Measurements from ENCODE around the gene SYNM.

SYNM gene

GRCh38 chr15:99163271-99164062 lies 58.6 kb downstream of the SYNM start:
- ChIA-PET POLR2A (ENCODE audit: low non-redundant PET) (no interaction called here), CTCF (interaction anchor here (0.6 kb wide), 1 partner anchor 69 kb away, joined by 3 read pairs; no protein-coding TSS in a partner anchor)

GRCh38 chr15:99164119-99164518 lies 59.2 kb downstream of the SYNM start:
- no peak for DNase-seq (ENCODE audit: low spot score)
- no peak for TF ChIP-seq CTCF (conservative IDR thresholded peaks at IDR 0.05; ENCODE audit: low read depth)
- ChIA-PET CTCF (no interaction called here), POLR2A (ENCODE audit: low non-redundant PET) (no interaction called here)
- no peak overlapping the region for H3K27ac ChIP-seq

More at GRCh38 chr15:99163271-99164062, 58.6 kb downstream of the SYNM start:
- DNase-seq (ENCODE audit: low spot score): no peak
- H3K27ac ChIP-seq: no peak overlapping the region
- TF ChIP-seq CTCF (conservative IDR thresholded peaks at IDR 0.05; ENCODE audit: low read depth): no peak

GRCh38 chr15:99165020-99165790 lies 60.3 kb downstream of the SYNM start:
- no peak for TF ChIP-seq CTCF (conservative IDR thresholded peaks at IDR 0.05; ENCODE audit: low read depth)
- CTCF ChIA-PET: interaction anchor here (0.8 kb wide), 1 partner anchor 65 kb away, joined by 3 read pairs; no protein-coding TSS in a partner anchor
- no peak for DNase-seq (ENCODE audit: low spot score)
- H3K27ac ChIP-seq: no peak overlapping the region
- POLR2A ChIA-PET (ENCODE audit: low non-redundant PET): no interaction called here

GRCh38 chr15:99165956-99166689 lies 61.2 kb downstream of the SYNM start:
- TF ChIP-seq CTCF (conservative IDR thresholded peaks at IDR 0.05; ENCODE audit: low read depth): no peak
- ChIA-PET CTCF (interaction anchor here (0.5 kb wide), 1 partner anchor 1320 kb away, joined by 3 read pairs; no protein-coding TSS in a partner anchor), POLR2A (ENCODE audit: low non-redundant PET) (no interaction called here)
- DNase-seq (ENCODE audit: low spot score): no peak
- H3K27ac ChIP-seq: no peak overlapping the region

GRCh38 chr15:99167201-99167600 lies 62.3 kb downstream of the SYNM start:
- H3K27ac ChIP-seq: no peak overlapping the region
- POLR2A ChIA-PET (ENCODE audit: low non-redundant PET): no interaction called here
- DNase-seq (ENCODE audit: low spot score): no peak
- TF ChIP-seq CTCF (conservative IDR thresholded peaks at IDR 0.05; ENCODE audit: low read depth): no peak
- CTCF ChIA-PET: no interaction called here

GRCh38 chr15:99167640-99168039 lies 62.8 kb downstream of the SYNM start:
- ChIA-PET POLR2A (ENCODE audit: low non-redundant PET) (no interaction called here), CTCF (no interaction called here)
- DNase-seq (ENCODE audit: low spot score): no peak
- TF ChIP-seq CTCF (conservative IDR thresholded peaks at IDR 0.05; ENCODE audit: low read depth): no peak
- no peak overlapping the region for H3K27ac ChIP-seq
